T-helper 1 cell treated with Interleukin-12 subunit alpha and Interleukin-12 subunit beta and Interleukin-4 antibody, amounts not matched to agents 30 ng/mL and 1 ng/mL, for 36 hours (primary cell): ENCODE data around the gene KCNIP3. TPM values are rescaled to one million over a fixed set of nuclear protein-coding genes. Genes with fewer than 3 reads are reported as not detected.

ENCODE experiments used
- intact Hi-C: fragments of 100-400 bp; cut with micrococcal nuclease; formaldehyde crosslinking; loops from one replicate; pipeline ENCODE4 v1.15.1; 2024
- total RNA-seq: library from RNA; stranded (reverse); gene quantifications from 2 replicates; pipeline ENCODE4 v1.2.3, GENCODE V29; 2022

The KCNIP3 gene
- total RNA-seq, 1 donor from 2014 or later: not detected

GRCh38 chr2:95381212-95382191 lies 84.4 kb downstream of the KCNIP3 start:
- intact Hi-C loops: no loop called here

GRCh38 chr2:95382192-95382591 lies 85.0 kb downstream of the KCNIP3 start:
- intact Hi-C loops: no loop called here

- intact Hi-C loops: no loop called here
Observed at GRCh38 chr2:95382686-95383634, 85.8 kb downstream of the KCNIP3 start.

GRCh38 chr2:95383635-95384027 lies 86.5 kb downstream of the KCNIP3 start:
- intact Hi-C loops: no loop called here

GRCh38 chr2:95384854-95385569 lies 87.9 kb downstream of the KCNIP3 start:
- intact Hi-C loops: no loop called here

- intact Hi-C loops: no loop called here
Observed at GRCh38 chr2:95385570-95385984, 88.4 kb downstream of the KCNIP3 start.

GRCh38 chr2:95386031-95386430 lies 88.9 kb downstream of the KCNIP3 start:
- intact Hi-C loops: no loop called here

- intact Hi-C loops: no loop called here
Observed at GRCh38 chr2:95387358-95387757, 90.2 kb downstream of the KCNIP3 start.

GRCh38 chr2:95388091-95388692 lies 91.0 kb downstream of the KCNIP3 start:
- intact Hi-C loops: no loop called here

GRCh38 chr2:95388856-95389244 lies 91.7 kb downstream of the KCNIP3 start:
- intact Hi-C loops: no loop called here

- intact Hi-C loops: no loop called here
Observed at GRCh38 chr2:95389245-95390119, 92.3 kb downstream of the KCNIP3 start.

- intact Hi-C loops: no loop called here
Observed at GRCh38 chr2:95390272-95390880, 93.2 kb downstream of the KCNIP3 start.

- intact Hi-C loops: no loop called here
Observed at GRCh38 chr2:95390881-95391321, 93.8 kb downstream of the KCNIP3 start.

- intact Hi-C loops: no loop called here
Observed at GRCh38 chr2:95391641-95392310, 94.6 kb downstream of the KCNIP3 start.

- intact Hi-C loops: no loop called here
Observed at GRCh38 chr2:95392320-95392719, 95.2 kb downstream of the KCNIP3 start.

- intact Hi-C loops: no loop called here
Observed at GRCh38 chr2:95392730-95393455, 95.7 kb downstream of the KCNIP3 start.

GRCh38 chr2:95393901-95394300 lies 96.8 kb downstream of the KCNIP3 start:
- intact Hi-C loops: no loop called here

GRCh38 chr2:95399061-95399460 lies 101.9 kb downstream of the KCNIP3 start:
- intact Hi-C loops: no loop called here
